HepG2 (cell line): ENCODE measurements around the gene SIT1. TPM values are rescaled to one million over a fixed set of nuclear protein-coding genes. Genes with fewer than 3 reads are reported as not detected.

Experiments
- CEBPG ChIP-seq: IDR thresholded peaks from 2 replicates; pipeline ENCODE4 v1.6.1; 2016
- ELF3 ChIP-seq: IDR thresholded peaks from 2 replicates; pipeline ENCODE4 v1.6.1; 2016; ENCODE audit warnings: missing genetic modification reagents, missing compliant biosample characterization
- EP300 ChIP-seq, 3 experiments: sonication (generic) in 1 of 3; formaldehyde crosslinking in 1 of 3; IDR thresholded peaks; 2 replicates each; pipeline versions ENCODE4 v1.5.1 to v1.6.1; 2011 to 2020; ENCODE audit warnings: low read depth in 2 of 3, low read length in 2 of 3, borderline replicate concordance in 1 of 3, improper control_type of control experiment in 1 of 3, mild to moderate bottlenecking in 1 of 3, missing genetic modification reagents in 1 of 3, moderate library complexity in 1 of 3
- FOSL1 ChIP-seq: sonication (generic); formaldehyde crosslinking; IDR thresholded peaks from 2 replicates; pipeline ENCODE4 v1.9.0; 2021; ENCODE audit warnings: missing genetic modification reagents, borderline replicate concordance
- JUND ChIP-seq: sonication (generic); formaldehyde crosslinking; IDR thresholded peaks from 2 replicates; pipeline ENCODE4 v1.8.0; 2022; ENCODE audit warnings: mild to moderate bottlenecking, missing genetic modification reagents
- KAT2B ChIP-seq: fragments of 150-350 bp; IDR thresholded peaks from 2 replicates; pipeline ENCODE4 v1.6.1; 2014; ENCODE audit warnings: low read depth, low read length, borderline replicate concordance
- KLF15 ChIP-seq: sonication (generic); formaldehyde crosslinking; IDR thresholded peaks from 2 replicates; pipeline ENCODE4 v1.8.1; 2023; ENCODE audit warnings: borderline replicate concordance, mild to moderate bottlenecking, inconsistent platforms, missing genetic modification reagents, mixed read lengths
- KMT2A ChIP-seq: sonication (generic); formaldehyde crosslinking; IDR thresholded peaks from 2 replicates; pipeline ENCODE4 v1.4.0; 2020; ENCODE audit warnings: missing genetic modification reagents
- SAP130 ChIP-seq: IDR thresholded peaks from 2 replicates; pipeline ENCODE4 v1.6.1; 2016; ENCODE audit warnings: low read depth
- SSRP1 ChIP-seq: IDR thresholded peaks from 2 replicates; pipeline ENCODE4 v1.6.1; 2016; ENCODE audit warnings: control low read depth
- ZMYM2 ChIP-seq: sonication (generic); formaldehyde crosslinking; IDR thresholded peaks from 2 replicates; pipeline ENCODE4 v1.8.0; 2022; ENCODE audit warnings: mild to moderate bottlenecking, missing genetic modification reagents
- ZNF512 ChIP-seq: sonication (generic); formaldehyde crosslinking; IDR thresholded peaks from 2 replicates; pipeline ENCODE4 v1.4.0; 2020; ENCODE audit warnings: mild to moderate bottlenecking, missing genetic modification reagents
- ZNF589 ChIP-seq: sonication (generic); formaldehyde crosslinking; conservative IDR thresholded peaks from 2 replicates; pipeline ENCODE4 v1.8.0; 2022; ENCODE audit warnings: mild to moderate bottlenecking, moderate library complexity, missing genetic modification reagents
- ZNF720 ChIP-seq: sonication (generic); formaldehyde crosslinking; IDR thresholded peaks from 2 replicates; pipeline ENCODE4 v1.4.0; 2020; ENCODE audit warnings: missing genetic modification reagents
- ZSCAN25 ChIP-seq: sonication (generic); formaldehyde crosslinking; IDR thresholded peaks from 2 replicates; pipeline ENCODE4 v1.8.0; 2022; ENCODE audit warnings: mild to moderate bottlenecking, missing genetic modification reagents
- polyA plus RNA-seq, 8 experiments: library from polyadenylated mRNA; depleted of rRNA in 3 of 8; stranded (reverse) in 7 of 8; unstranded in 1 of 8; fragments of >200 nt; fragmentation: Illumina TruSeq in 4 of 8; extraction: Trizol in 4 of 8; gene quantifications; 2 replicates each; pipeline versions ENCODE4 v1.2.1 to v1.2.3, GENCODE V29; 2011 to 2016; ENCODE audit warnings: low read depth in 4 of 8, missing spikeins in 1 of 8, mixed read lengths in 1 of 8; ENCODE audit not compliant: insufficient read depth in 1 of 8
- total RNA-seq, 5 experiments: library from RNA; depleted of rRNA; stranded (reverse); fragments of >200 nt; fragmentation: Illumina TruSeq; extraction: Trizol; gene quantifications; 2 replicates each; pipeline ENCODE4 v1.2.3, GENCODE V29; 2016; ENCODE audit warnings: low read depth in 1 of 5
- TF ChIP-seq, protein P1 (sequence below): IDR thresholded peaks from 2 replicates; pipeline ENCODE4 v1.6.1; 2016; ENCODE audit warnings: low read depth, missing genetic modification reagents, missing compliant biosample characterization
- TF ChIP-seq, protein P2 (sequence below): sonication (generic); formaldehyde crosslinking; IDR thresholded peaks from 2 replicates; pipeline ENCODE4 v1.8.1; 2023; ENCODE audit warnings: mild to moderate bottlenecking, moderate library complexity, missing genetic modification reagents
- TF ChIP-seq, protein P3 (sequence below): IDR thresholded peaks from 2 replicates; pipeline ENCODE4 v1.6.1; 2016; ENCODE audit warnings: mild to moderate bottlenecking, missing biosample characterization, missing genetic modification reagents

SIT1 gene
- total and polyA plus RNA-seq, 2 of the 13 experiments (the other 11 are each of a cell fraction or from before 2014, with no cell fraction given), result 0.09 to 6.7 TPM

DNA sequence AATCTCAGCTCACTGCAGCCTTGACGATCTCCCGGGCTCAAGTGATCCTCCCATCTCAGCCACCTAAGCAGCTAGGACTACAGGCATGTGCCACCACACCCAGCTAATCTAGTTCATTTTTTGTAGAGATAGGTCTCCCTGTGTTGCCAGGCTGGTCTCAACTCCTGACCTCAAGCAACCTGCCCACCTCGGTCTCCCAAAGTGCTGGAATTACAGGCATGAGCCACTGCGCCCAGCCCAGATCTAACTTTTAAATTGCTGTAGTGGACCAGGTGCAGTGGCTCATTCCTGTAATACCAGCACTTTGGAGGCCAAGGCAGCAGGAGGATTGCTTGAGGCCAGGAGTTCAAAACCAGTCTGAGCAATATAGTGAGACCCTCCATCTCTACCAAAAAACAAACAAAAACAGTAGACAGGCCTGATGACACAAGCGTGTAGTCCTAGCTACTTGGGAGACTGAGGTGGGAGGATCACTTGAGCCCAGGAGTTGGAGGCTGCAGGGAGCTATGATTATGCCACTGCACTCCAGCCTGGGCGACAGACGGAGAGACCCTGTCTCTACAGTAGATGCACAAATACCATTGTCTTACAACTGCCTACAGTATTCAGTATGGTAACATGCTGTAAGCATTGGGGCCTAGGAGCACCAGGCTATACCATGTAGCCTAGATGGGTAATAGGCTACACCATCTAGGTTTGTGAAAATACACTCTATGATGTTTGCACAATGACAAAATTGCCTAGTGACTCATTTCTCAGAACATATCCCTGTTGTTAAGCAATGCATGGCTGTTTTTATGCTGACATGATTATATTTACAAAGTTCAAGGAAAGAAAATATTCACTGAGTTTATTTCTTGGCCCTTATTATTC is 1.5 kb upstream of the SIT1 start (continued):
- TF ChIP-seq, protein P1, sequence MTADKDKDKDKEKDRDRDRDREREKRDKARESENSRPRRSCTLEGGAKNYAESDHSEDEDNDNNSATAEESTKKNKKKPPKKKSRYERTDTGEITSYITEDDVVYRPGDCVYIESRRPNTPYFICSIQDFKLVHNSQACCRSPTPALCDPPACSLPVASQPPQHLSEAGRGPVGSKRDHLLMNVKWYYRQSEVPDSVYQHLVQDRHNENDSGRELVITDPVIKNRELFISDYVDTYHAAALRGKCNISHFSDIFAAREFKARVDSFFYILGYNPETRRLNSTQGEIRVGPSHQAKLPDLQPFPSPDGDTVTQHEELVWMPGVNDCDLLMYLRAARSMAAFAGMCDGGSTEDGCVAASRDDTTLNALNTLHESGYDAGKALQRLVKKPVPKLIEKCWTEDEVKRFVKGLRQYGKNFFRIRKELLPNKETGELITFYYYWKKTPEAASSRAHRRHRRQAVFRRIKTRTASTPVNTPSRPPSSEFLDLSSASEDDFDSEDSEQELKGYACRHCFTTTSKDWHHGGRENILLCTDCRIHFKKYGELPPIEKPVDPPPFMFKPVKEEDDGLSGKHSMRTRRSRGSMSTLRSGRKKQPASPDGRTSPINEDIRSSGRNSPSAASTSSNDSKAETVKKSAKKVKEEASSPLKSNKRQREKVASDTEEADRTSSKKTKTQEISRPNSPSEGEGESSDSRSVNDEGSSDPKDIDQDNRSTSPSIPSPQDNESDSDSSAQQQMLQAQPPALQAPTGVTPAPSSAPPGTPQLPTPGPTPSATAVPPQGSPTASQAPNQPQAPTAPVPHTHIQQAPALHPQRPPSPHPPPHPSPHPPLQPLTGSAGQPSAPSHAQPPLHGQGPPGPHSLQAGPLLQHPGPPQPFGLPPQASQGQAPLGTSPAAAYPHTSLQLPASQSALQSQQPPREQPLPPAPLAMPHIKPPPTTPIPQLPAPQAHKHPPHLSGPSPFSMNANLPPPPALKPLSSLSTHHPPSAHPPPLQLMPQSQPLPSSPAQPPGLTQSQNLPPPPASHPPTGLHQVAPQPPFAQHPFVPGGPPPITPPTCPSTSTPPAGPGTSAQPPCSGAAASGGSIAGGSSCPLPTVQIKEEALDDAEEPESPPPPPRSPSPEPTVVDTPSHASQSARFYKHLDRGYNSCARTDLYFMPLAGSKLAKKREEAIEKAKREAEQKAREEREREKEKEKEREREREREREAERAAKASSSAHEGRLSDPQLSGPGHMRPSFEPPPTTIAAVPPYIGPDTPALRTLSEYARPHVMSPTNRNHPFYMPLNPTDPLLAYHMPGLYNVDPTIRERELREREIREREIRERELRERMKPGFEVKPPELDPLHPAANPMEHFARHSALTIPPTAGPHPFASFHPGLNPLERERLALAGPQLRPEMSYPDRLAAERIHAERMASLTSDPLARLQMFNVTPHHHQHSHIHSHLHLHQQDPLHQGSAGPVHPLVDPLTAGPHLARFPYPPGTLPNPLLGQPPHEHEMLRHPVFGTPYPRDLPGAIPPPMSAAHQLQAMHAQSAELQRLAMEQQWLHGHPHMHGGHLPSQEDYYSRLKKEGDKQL (CRISPR knock-in tag), result no peak
- TF ChIP-seq EP300 (IDR thresholded peaks at IDR 0.05; ENCODE audit: low read depth in 2 of 2, low read length in 2 of 2), result peak in 1 of 2 experiments; percentile 31; a peak in 1 of 4 replicates
- TF ChIP-seq EP300 (CRISPR knock-in tag; IDR thresholded peaks at IDR 0.05; ENCODE audit: borderline replicate concordance), result no peak
- no peak for TF ChIP-seq KAT2B
- TF ChIP-seq SAP130 (CRISPR knock-in tag), result peak; percentile 61
- no peak for TF ChIP-seq ZNF720 (CRISPR knock-in tag)
- TF ChIP-seq ZNF512, result no peak
- TF ChIP-seq, protein P2, sequence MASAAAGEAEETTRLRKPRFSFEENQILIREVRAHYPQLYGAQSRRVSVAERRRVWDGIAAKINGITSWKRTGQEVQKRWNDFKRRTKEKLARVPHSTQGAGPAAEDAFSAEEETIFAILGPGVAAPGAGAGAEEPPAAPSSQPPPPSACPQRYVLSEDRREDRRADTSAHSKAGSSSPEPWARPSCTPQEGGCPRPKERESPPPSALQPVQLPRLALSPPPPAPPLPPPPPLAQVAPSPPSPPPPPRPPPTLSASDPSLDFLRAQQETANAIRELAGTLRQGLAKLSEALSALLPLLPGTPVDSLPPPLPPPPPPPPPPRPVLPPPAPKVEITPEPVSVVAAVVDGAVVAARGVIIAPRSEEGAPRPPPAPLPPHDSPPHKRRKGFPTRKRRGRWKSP, result no peak
- TF ChIP-seq, protein P3, sequence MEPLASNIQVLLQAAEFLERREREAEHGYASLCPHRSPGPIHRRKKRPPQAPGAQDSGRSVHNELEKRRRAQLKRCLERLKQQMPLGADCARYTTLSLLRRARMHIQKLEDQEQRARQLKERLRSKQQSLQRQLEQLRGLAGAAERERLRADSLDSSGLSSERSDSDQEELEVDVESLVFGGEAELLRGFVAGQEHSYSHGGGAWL (CRISPR knock-in tag), result no peak
- TF ChIP-seq ZSCAN25, result no peak
- peak; percentile 55 for TF ChIP-seq ELF3 (CRISPR knock-in tag)
- 0 out of 2 replicates have a peak, but pooled peaks have one; percentile 48 for TF ChIP-seq ZMYM2
- TF ChIP-seq CEBPG (CRISPR knock-in tag), result peak; percentile 89
- no peak for TF ChIP-seq ZNF589 (CRISPR knock-in tag)
- TF ChIP-seq JUND, result peak; percentile 72; the same call in 1 of the 2 replicates
- TF ChIP-seq KLF15 (CRISPR knock-in tag), result no peak
- peak; percentile 68; the same call in 1 of the 2 replicates for TF ChIP-seq FOSL1 (CRISPR knock-in tag)
- TF ChIP-seq KMT2A (CRISPR knock-in tag), result no peak
- TF ChIP-seq SSRP1, result peak; percentile 37; the same call in 1 of the 2 replicates
